LoVo (cell line): Measurements from ENCODE around the gene STH.
"Not testable (repeated sequence)": the region's sequence is repeated elsewhere in the genome, so short reads cannot be mapped to it uniquely, and the experiment has no call there.

ENCODE experiments used
- DNase-seq: peaks from one replicate; pipeline ENCODE4 v3.0.0-alpha.2; 2016; ENCODE audit warnings: low spot score

Gene STH

DNA sequence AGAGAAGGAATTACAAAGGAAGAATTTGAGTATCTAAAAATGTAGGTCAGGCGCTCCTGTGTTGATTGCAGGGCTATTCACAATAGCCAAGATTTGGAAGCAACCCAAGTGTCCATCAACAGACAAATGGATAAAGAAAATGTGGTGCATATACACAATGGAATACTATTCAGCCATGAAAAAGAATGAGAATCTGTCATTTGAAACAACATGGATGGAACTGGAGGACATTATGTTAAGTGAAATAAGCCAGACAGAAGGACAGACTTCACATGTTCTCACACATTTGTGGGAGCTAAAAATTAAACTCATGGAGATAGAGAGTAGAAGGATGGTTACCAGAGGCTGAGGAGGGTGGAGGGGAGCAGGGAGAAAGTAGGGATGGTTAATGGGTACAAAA is 7.0 kb downstream of the STH start:
- not testable (repeated sequence) for DNase-seq

DNA sequence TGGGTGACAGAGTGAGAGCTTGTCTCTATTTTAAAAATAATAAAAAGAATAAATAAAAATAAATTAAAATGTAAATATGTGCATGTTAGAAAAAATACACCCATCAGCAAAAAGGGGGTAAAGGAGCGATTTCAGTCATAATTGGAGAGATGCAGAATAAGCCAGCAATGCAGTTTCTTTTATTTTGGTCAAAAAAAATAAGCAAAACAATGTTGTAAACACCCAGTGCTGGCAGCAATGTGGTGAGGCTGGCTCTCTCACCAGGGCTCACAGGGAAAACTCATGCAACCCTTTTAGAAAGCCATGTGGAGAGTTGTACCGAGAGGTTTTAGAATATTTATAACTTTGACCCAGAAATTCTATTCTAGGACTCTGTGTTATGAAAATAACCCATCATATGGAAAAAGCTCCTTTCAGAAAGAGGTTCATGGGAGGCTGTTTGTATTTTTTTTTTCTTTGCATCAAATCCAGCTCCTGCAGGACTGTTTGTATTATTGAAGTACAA is 8.5 kb downstream of the STH start:
- DNase-seq, result no peak

GRCh38 chr17:46008591-46008990 is 9.5 kb downstream of the STH start:
- DNase-seq, result no peak

GRCh38 chr17:46009681-46010596 is 10.9 kb downstream of the STH start:
- DNase-seq, result peak; percentile 48

DNA sequence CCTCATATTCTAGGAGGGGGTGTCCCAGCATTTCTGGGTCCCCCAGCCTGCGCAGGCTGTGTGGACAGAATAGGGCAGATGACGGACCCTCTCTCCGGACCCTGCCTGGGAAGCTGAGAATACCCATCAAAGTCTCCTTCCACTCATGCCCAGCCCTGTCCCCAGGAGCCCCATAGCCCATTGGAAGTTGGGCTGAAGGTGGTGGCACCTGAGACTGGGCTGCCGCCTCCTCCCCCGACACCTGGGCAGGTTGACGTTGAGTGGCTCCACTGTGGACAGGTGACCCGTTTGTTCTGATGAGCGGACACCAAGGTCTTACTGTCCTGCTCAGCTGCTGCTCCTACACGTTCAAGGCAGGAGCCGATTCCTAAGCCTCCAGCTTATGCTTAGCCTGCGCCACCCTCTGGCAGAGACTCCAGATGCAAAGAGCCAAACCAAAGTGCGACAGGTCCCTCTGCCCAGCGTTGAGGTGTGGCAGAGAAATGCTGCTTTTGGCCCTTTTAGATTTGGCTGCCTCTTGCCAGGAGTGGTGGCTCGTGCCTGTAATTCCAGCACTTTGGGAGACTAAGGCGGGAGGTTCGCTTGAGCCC is 11.6 kb downstream of the STH start:
- no peak for DNase-seq

DNA sequence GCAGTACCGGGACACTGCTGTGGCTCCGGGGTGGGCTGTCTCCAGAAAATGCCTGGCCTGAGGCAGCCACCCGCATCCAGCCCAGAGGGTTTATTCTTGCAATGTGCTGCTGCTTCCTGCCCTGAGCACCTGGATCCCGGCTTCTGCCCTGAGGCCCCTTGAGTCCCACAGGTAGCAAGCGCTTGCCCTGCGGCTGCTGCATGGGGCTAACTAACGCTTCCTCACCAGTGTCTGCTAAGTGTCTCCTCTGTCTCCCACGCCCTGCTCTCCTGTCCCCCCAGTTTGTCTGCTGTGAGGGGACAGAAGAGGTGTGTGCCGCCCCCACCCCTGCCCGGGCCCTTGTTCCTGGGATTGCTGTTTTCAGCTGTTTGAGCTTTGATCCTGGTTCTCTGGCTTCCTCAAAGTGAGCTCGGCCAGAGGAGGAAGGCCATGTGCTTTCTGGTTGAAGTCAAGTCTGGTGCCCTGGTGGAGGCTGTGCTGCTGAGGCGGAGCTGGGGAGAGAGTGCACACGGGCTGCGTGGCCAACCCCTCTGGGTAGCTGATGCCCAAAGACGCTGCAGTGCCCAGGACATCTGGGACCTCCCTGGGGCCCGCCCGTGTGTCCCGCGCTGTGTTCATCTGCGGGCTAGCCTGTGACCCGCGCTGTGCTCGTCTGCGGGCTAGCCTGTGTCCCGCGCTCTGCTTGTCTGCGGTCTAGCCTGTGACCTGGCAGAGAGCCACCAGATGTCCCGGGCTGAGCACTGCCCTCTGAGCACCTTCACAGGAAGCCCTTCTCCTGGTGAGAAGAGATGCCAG is 12.9 kb downstream of the STH start:
- DNase-seq, result no peak

DNA sequence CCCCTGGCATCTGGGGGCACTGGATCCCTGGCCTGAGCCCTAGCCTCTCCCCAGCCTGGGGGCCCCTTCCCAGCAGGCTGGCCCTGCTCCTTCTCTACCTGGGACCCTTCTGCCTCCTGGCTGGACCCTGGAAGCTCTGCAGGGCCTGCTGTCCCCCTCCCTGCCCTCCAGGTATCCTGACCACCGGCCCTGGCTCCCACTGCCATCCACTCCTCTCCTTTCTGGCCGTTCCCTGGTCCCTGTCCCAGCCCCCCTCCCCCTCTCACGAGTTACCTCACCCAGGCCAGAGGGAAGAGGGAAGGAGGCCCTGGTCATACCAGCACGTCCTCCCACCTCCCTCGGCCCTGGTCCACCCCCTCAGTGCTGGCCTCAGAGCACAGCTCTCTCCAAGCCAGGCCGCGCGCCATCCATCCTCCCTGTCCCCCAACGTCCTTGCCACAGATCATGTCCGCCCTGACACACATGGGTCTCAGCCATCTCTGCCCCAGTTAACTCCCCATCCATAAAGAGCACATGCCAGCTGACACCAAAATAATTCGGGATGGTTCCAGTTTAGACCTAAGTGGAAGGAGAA is 13.5 kb downstream of the STH start:
- DNase-seq, result no peak

GRCh38 chr17:46013127-46013501 is 14.1 kb downstream of the STH start:
- DNase-seq, result no peak

GRCh38 chr17:46013502-46014165 is 14.6 kb downstream of the STH start:
- no peak for DNase-seq

DNA sequence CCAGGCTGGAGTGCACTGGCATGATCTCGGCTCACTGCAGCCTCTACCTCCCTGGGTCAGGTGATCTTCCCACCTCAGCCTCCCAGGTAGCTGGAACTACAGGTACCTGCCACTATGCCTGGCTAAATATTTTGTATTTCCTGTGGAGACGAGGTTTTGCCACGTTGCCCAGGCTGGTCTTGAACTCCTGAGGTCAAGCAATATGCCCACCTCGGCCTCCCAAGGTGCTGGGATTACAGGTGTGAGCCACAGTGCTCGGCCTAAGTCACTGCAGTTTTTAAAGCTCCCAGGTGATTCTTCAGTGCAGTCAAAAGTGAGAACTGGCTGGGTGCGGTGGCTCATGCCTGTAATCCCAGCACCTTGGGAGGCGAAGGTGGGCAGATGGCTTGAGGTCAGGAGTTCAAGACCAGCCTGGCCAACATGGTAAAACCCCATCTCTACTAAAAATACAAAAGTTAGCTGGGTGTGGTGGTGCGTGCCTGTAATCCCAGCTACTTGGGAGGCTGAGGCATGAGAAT is 20.4 kb downstream of the STH start:
- not testable (repeated sequence) for DNase-seq

DNA sequence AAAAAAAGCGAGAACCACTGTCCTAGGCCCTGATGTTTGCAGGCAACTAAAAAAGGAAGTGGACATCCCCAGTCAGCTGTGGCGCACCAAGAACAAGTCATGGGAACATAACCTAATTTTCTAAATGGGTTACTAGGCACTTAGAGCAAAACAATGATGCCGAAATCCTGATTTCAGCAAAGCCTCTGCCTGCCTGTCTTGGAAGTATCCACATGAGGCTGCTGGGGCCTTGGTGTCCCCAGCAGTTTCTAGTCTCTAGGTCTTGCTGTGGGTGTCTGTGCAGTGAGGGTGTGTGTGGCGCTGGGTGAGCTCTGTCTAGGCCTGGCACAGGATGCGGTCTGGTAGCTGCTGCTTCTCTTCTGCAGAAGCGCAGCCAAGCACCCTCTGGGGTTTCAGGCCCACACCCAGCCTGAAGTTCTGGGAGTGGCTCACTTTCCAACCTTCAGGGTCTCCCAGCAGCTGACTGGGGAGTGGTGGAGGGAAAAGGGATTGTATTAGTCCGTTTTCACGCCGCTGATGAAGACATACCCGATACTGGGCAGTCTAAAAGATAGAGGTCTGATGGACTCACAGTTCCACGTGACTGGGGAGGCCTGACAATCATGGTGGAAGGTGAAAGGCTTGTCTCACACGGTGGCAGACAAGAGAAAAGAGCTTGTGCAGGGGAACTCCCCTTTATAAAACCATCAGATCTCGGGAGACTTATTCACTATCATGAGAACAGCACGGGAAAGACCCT is 21.1 kb downstream of the STH start:
- DNase-seq, result no peak

- DNase-seq, result no peak
These were observed 21.9 kb downstream of the STH start for GRCh38 chr17:46020998-46021397.

- not testable (repeated sequence) for DNase-seq
These were observed 24.3 kb downstream of the STH start for GRCh38 chr17:46023366-46023765.

- DNase-seq, result no peak
These were observed 24.8 kb downstream of the STH start for GRCh38 chr17:46023783-46024388.

DNA sequence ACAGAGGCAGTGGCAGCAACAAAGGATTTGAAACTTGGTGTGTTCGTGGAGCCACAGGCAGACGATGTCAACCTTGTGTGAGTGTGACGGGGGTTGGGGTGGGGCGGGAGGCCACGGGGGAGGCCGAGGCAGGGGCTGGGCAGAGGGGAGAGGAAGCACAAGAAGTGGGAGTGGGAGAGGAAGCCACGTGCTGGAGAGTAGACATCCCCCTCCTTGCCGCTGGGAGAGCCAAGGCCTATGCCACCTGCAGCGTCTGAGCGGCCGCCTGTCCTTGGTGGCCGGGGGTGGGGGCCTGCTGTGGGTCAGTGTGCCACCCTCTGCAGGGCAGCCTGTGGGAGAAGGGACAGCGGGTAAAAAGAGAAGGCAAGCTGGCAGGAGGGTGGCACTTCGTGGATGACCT is 25.5 kb downstream of the STH start:
- no peak for DNase-seq

- DNase-seq, result no peak
These were observed 26.0 kb downstream of the STH start for GRCh38 chr17:46025060-46025459.

- DNase-seq, result no peak
These were observed 26.6 kb downstream of the STH start for GRCh38 chr17:46025510-46026165.

DNA sequence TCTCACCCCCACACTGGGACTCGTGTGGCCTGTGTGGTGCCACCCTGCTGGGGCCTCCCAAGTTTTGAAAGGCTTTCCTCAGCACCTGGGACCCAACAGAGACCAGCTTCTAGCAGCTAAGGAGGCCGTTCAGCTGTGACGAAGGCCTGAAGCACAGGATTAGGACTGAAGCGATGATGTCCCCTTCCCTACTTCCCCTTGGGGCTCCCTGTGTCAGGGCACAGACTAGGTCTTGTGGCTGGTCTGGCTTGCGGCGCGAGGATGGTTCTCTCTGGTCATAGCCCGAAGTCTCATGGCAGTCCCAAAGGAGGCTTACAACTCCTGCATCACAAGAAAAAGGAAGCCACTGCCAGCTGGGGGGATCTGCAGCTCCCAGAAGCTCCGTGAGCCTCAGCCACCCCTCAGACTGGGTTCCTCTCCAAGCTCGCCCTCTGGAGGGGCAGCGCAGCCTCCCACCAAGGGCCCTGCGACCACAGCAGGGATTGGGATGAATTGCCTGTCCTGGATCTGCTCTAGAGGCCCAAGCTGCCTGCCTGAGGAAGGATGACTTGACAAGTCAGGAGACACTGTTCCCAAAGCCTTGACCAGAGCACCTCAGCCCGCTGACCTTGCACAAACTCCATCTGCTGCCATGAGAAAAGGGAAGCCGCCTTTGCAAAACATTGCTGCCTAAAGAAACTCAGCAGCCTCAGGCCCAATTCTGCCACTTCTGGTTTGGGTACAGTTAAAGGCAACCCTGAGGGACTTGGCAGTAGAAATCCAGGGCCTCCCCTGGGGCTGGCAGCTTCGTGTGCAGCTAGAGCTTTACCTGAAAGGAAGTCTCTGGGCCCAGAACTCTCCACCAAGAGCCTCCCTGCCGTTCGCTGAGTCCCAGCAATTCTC is 27.4 kb downstream of the STH start:
- no peak for DNase-seq
